Glutamatergic neuron (in vitro differentiated cells): ENCODE data around the gene MSH2. TPM values are rescaled to one million over a fixed set of nuclear protein-coding genes. Genes with fewer than 3 reads are reported as not detected.

Experiments
- DNase-seq: peaks from one replicate; pipeline ENCODE4 v3.0.0; 2022
- H3K27ac Mint-ChIP-seq: one replicate; pipeline ENCODE4 v1.8.0; 2020; ENCODE audit warnings: mild to moderate bottlenecking, mixed read lengths, inconsistent platforms; ENCODE audit not compliant: unreplicated experiment
- H3K27me3 Mint-ChIP-seq: one replicate; pipeline ENCODE4 v1.8.0; 2020; ENCODE audit warnings: mild to moderate bottlenecking, moderate library complexity, mixed read lengths, inconsistent platforms; ENCODE audit not compliant: unreplicated experiment
- H3K36me3 Mint-ChIP-seq: one replicate; pipeline ENCODE4 v1.8.0; 2020; ENCODE audit warnings: mild to moderate bottlenecking, mixed read lengths, inconsistent platforms; ENCODE audit not compliant: unreplicated experiment
- H3K4me1 Mint-ChIP-seq: one replicate; pipeline ENCODE4 v1.8.0; 2020; ENCODE audit warnings: mild to moderate bottlenecking, low read depth, mixed read lengths, inconsistent platforms; ENCODE audit not compliant: unreplicated experiment
- H3K4me3 Mint-ChIP-seq: one replicate; pipeline ENCODE4 v1.8.0; 2020; ENCODE audit warnings: mild to moderate bottlenecking, mixed read lengths, inconsistent platforms; ENCODE audit not compliant: unreplicated experiment
- H3K9me3 Mint-ChIP-seq: one replicate; pipeline ENCODE4 v1.8.0; 2020; ENCODE audit warnings: mild to moderate bottlenecking, moderate library complexity, mixed read lengths, inconsistent platforms; ENCODE audit not compliant: unreplicated experiment
- CTCF ChIP-seq: fragments of 200-600 bp; sonication (generic); IDR thresholded peaks from one replicate; pipeline ENCODE4 v1.5.0; 2021; ENCODE audit not compliant: partially characterized antibody, unreplicated experiment
- total RNA-seq: library from RNA; stranded (reverse); fragmentation: NEBNext Ultra II Directional; extraction: Animal tissue kit (Norgen Biotek cat#: 25700); gene quantifications from one replicate; pipeline ENCODE4 v1.2.1, GENCODE V29; 2021; ENCODE audit not compliant: unreplicated experiment

MSH2 gene
- total RNA-seq, 1 donor from 2014 or later: 27.9 TPM

- peaks cover 3% of the 10 kb centered on the region for H3K36me3 Mint-ChIP-seq
- H3K4me1 Mint-ChIP-seq: no peaks in the 10 kb centered on the region
- H3K9me3 Mint-ChIP-seq: no peaks in the 10 kb centered on the region
- no peak for TF ChIP-seq CTCF
- DNase-seq: no peak
- no peak overlapping the region for H3K4me3 Mint-ChIP-seq
- H3K27me3 Mint-ChIP-seq: no peaks in the 10 kb centered on the region
- H3K27ac Mint-ChIP-seq: no peak overlapping the region
Observed at GRCh38 chr2:47455411-47455810, 52.5 kb downstream of the MSH2 start.

GRCh38 chr2:47456851-47457250, 53.9 kb downstream of the MSH2 start:
- Mint-ChIP-seq H3K4me3 (no peak overlapping the region), H3K9me3 (no peaks in the 10 kb centered on the region), H3K4me1 (no peaks in the 10 kb centered on the region), H3K27me3 (no peaks in the 10 kb centered on the region), H3K36me3 (peaks cover 3% of the 10 kb centered on the region), H3K27ac (no peak overlapping the region)
- no peak for DNase-seq
- no peak for TF ChIP-seq CTCF

- Mint-ChIP-seq H3K27me3 (no peaks in the 10 kb centered on the region), H3K4me1 (no peaks in the 10 kb centered on the region), H3K36me3 (peaks cover 3% of the 10 kb centered on the region), H3K9me3 (no peaks in the 10 kb centered on the region), H3K27ac (no peak overlapping the region), H3K4me3 (no peak overlapping the region)
- TF ChIP-seq CTCF: no peak
- DNase-seq: no peak
Observed at GRCh38 chr2:47457268-47457667, 54.3 kb downstream of the MSH2 start.

GRCh38 chr2:47459021-47459420, 56.1 kb downstream of the MSH2 start:
- DNase-seq: no peak
- TF ChIP-seq CTCF: no peak
- H3K36me3 Mint-ChIP-seq: peaks cover 3% of the 10 kb centered on the region
- no peaks in the 10 kb centered on the region for H3K4me1 Mint-ChIP-seq
- no peak overlapping the region for H3K4me3 Mint-ChIP-seq
- no peaks in the 10 kb centered on the region for H3K9me3 Mint-ChIP-seq
- H3K27me3 Mint-ChIP-seq: no peaks in the 10 kb centered on the region
- H3K27ac Mint-ChIP-seq: no peak overlapping the region

- no peak for DNase-seq
- H3K4me3 Mint-ChIP-seq: no peak overlapping the region
- no peak for TF ChIP-seq CTCF
- H3K27ac Mint-ChIP-seq: no peak overlapping the region
- H3K9me3 Mint-ChIP-seq: no peaks in the 10 kb centered on the region
- H3K4me1 Mint-ChIP-seq: no peaks in the 10 kb centered on the region
- H3K27me3 Mint-ChIP-seq: no peaks in the 10 kb centered on the region
- H3K36me3 Mint-ChIP-seq: no peaks in the 10 kb centered on the region
Observed at GRCh38 chr2:47460766-47461165, 57.8 kb downstream of the MSH2 start.
